Body of pancreas (tissue), 4 donors: Measurements from ENCODE around the gene OR52M1.

ENCODE experiments used
- CTCF ChIP-seq, 7 experiments: fragments of 450-650 bp in 4 of 7; fragments of 200-600 bp in 3 of 7; sonication (generic) in 3 of 7; IDR thresholded peaks; one replicate each; pipeline ENCODE4 v1.5.1; 2016 to 2019; ENCODE audit warnings: antibody characterized with exemption in 7 of 7
- POLR2A ChIP-seq, 3 donors: fragments of 450-650 bp; IDR thresholded peaks; one replicate each; pipeline ENCODE4 v1.6.1; 2016; ENCODE audit warnings: antibody characterized with exemption in 3 of 3, mild to moderate bottlenecking in 2 of 3

- TF ChIP-seq CTCF (IDR thresholded peaks at IDR 0.05): no peak
- no peak for TF ChIP-seq POLR2A (IDR thresholded peaks at IDR 0.05)
These were observed 15.5 kb downstream of the OR52M1 start for GRCh38 chr11:4560467-4560866.
